Testis (tissue), 2 donors: Measurements from ENCODE around the gene TRRAP.

ENCODE experiments used
- CTCF ChIP-seq, 3 experiments: fragments of 450-650 bp in 2 of 3; fragments of 200-600 bp in 1 of 3; sonication (generic) in 1 of 3; IDR thresholded peaks; one replicate each; pipeline ENCODE4 v1.5.1; 2016 to 2019; ENCODE audit warnings: antibody characterized with exemption in 3 of 3, mild to moderate bottlenecking in 2 of 3, moderate library complexity in 1 of 3
- POLR2A ChIP-seq: fragments of 450-650 bp; IDR thresholded peaks from one replicate; pipeline ENCODE4 v1.6.1; 2017; ENCODE audit warnings: antibody characterized with exemption, mild to moderate bottlenecking, moderate library complexity

DNA sequence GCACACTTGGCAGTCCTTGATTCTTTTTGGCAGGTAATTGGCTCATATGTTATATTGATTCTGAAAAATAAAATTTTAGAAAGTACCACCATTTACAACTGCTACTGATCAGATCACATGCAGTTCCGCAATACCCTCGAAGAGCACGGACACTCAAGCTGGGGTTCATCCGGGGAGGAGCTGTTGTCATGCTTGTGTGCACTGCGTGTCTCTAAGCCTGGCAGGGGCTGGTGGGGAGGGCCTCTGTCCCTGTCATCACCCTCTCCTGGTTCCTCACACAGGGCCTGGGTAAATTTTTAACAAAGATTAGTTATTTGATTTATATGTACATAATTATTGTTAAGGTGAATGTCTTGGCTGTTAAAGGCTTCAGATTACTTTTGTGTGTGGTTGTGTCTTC is 45.2 kb downstream of the TRRAP start:
- TF ChIP-seq CTCF (IDR thresholded peaks at IDR 0.05) (no peak), POLR2A (no peak)
